ENCODE data around the gene IRS1.

DNA sequence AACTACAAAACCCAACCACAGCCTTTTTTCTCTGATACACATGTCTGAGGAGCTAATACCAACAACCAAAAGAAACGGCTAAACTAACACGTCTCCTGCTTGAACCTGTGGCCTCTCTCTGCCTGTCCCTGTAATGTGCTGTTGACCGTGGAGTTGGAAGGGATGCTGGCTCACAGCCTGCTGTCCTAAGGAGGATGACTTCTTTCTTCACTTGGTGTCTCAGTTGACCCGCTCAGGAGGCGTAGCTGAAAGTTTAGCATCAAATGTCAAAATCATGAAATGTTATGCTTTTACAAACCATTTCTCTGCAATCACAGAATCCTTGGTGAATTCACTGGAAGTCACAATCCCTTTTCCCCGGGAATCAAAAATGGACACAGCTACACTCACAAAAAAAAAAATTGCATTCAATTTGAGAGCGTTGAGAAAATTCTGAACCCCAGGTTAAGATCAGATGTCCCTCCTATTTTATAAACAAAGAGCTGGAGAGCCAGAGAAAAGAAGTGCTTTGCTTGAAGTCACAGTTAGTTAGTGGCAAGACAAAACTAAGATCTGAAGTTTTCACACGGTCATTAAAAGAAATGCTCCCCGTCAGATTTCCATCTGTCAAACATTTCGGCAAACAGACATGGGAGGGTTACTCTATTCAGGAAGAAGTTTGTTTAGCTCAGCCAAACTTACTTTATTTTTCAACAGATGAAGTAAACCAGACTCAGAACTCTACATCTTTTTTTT, 74.3 kb downstream of the IRS1 start:
- TF ChIP-seq, protein P1, sequence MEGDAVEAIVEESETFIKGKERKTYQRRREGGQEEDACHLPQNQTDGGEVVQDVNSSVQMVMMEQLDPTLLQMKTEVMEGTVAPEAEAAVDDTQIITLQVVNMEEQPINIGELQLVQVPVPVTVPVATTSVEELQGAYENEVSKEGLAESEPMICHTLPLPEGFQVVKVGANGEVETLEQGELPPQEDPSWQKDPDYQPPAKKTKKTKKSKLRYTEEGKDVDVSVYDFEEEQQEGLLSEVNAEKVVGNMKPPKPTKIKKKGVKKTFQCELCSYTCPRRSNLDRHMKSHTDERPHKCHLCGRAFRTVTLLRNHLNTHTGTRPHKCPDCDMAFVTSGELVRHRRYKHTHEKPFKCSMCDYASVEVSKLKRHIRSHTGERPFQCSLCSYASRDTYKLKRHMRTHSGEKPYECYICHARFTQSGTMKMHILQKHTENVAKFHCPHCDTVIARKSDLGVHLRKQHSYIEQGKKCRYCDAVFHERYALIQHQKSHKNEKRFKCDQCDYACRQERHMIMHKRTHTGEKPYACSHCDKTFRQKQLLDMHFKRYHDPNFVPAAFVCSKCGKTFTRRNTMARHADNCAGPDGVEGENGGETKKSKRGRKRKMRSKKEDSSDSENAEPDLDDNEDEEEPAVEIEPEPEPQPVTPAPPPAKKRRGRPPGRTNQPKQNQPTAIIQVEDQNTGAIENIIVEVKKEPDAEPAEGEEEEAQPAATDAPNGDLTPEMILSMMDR (IDR thresholded peaks at IDR 0.05), result no peak
- TF ChIP-seq POLR2A (IDR thresholded peaks at IDR 0.05) (no peak), POLR2AphosphoS5 (IDR thresholded peaks at IDR 0.05) (peak; percentile 33 to 82 (median 60))
